Esophagus muscularis mucosa (tissue), 4 donors: Measurements from ENCODE around the gene GRID1. TPM values are rescaled to one million over a fixed set of nuclear protein-coding genes. Genes with fewer than 3 reads are reported as not detected.

Experiments
- DNase-seq: peaks from one replicate; pipeline ENCODE4 v3.0.0-alpha.2; 2017; ENCODE audit errors: extremely low spot score
- H3K27ac ChIP-seq, 4 donors: fragments of 200-600 bp; sonication (generic); replicated peaks in 1 of 4; 1 replicate in 3 of 4; 2 replicates in 1 of 4; pipeline ENCODE4 v1.5.1; 2016 to 2019; ENCODE audit warnings: mild to moderate bottlenecking in 1 of 4
- H3K27me3 ChIP-seq, 4 donors: fragments of 200-600 bp; sonication (generic); one replicate each; pipeline versions ENCODE4 v1.5.1 to v1.6.0; 2016 to 2019
- H3K36me3 ChIP-seq, 4 donors: fragments of 200-600 bp; sonication (generic); one replicate each; pipeline ENCODE4 v1.5.1; 2016 to 2019
- H3K4me1 ChIP-seq, 4 donors: fragments of 200-600 bp; sonication (generic); one replicate each; pipeline ENCODE4 v1.5.1; 2016 to 2019
- H3K4me3 ChIP-seq, 4 donors: fragments of 200-600 bp; sonication (generic); 1 replicate in 2 of 4; 2 replicates in 2 of 4; pipeline ENCODE4 v1.5.1; 2016 to 2019; ENCODE audit warnings: mild to moderate bottlenecking in 4 of 4, moderate library complexity in 1 of 4
- H3K9me3 ChIP-seq, 4 donors: fragments of 200-600 bp; sonication (generic); 1 replicate in 3 of 4; 2 replicates in 1 of 4; pipeline ENCODE4 v1.5.1; 2016 to 2019
- CTCF ChIP-seq, 3 experiments: fragments of 200-600 bp in 2 of 3; fragments of 450-650 bp in 1 of 3; sonication (generic) in 2 of 3; IDR thresholded peaks; one replicate each; pipeline ENCODE4 v1.5.1; 2017 to 2019; ENCODE audit warnings: antibody characterized with exemption in 3 of 3, mild to moderate bottlenecking in 2 of 3, moderate library complexity in 1 of 3
- EP300 ChIP-seq: sonication (generic); formaldehyde crosslinking; IDR thresholded peaks from one replicate; pipeline ENCODE4 v1.6.1; 2017; ENCODE audit warnings: antibody characterized with exemption
- POLR2A ChIP-seq: fragments of 450-650 bp; IDR thresholded peaks from one replicate; pipeline ENCODE4 v1.6.1; 2017; ENCODE audit warnings: antibody characterized with exemption, moderate library complexity, mild to moderate bottlenecking, low read depth
- POLR2AphosphoS5 ChIP-seq, 2 donors: sonication (generic); formaldehyde crosslinking; IDR thresholded peaks; one replicate each; pipeline ENCODE4 v1.6.1; 2017; ENCODE audit warnings: antibody characterized with exemption in 2 of 2
- WGBS: methylation state at CpG from one replicate; pipeline ENCODE4 v1.1.5; 2018; 5-methylcytosine and 5-hydroxymethylcytosine counted together
- intact Hi-C: fragments of 100-400 bp; cut with DNase I; formaldehyde crosslinking; loops from one replicate; pipeline ENCODE4 v1.15.1; 2023
- total RNA-seq, 4 donors: library from RNA; depleted of rRNA; stranded (reverse); fragments of >200 nt; gene quantifications; one replicate each; pipeline versions ENCODE4 v1.1.0 to v1.2.1, GENCODE V29; 2016

Gene GRID1
- total RNA-seq, 4 donors from 2014 or later = under 0.01 to 1.3 (median 1.1) TPM

- Histone ChIP-seq H3K27me3 (peaks cover 0 to 79% (median 6%) of the 10 kb centered on the region in 4 donors), H3K27ac (no peak overlapping the region), H3K9me3 (no peaks in the 10 kb centered on the region), H3K36me3 (no peaks in the 10 kb centered on the region), H3K4me1 (peaks cover 4 to 11% (median 9%) of the 10 kb centered on the region in 4 donors), H3K4me3 (no peak overlapping the region)
- TF ChIP-seq POLR2A = no peak
- TF ChIP-seq POLR2AphosphoS5 (IDR thresholded peaks at IDR 0.05) = no peak
- no peak for TF ChIP-seq CTCF (IDR thresholded peaks at IDR 0.05)
- no peak for TF ChIP-seq EP300
- WGBS = 71% methylated on average over 7 of the region's 7 CpGs
- no peak for DNase-seq
- intact Hi-C loops = no loop called here
Observed at GRCh38 chr10:86373828-86374227, 7.2 kb upstream of the GRID1 start.

- Histone ChIP-seq H3K4me1 (peaks cover 4 to 11% (median 9%) of the 10 kb centered on the region in 4 donors), H3K9me3 (no peaks in the 10 kb centered on the region), H3K27ac (no peak overlapping the region), H3K36me3 (no peaks in the 10 kb centered on the region), H3K4me3 (no peak overlapping the region), H3K27me3 (peaks cover 0 to 79% (median 11%) of the 10 kb centered on the region in 4 donors)
- intact Hi-C loops = no loop called here
- 95% methylated on average over 3 of the region's 3 CpGs for WGBS
- TF ChIP-seq POLR2AphosphoS5 (IDR thresholded peaks at IDR 0.05) (no peak), EP300 (no peak), CTCF (IDR thresholded peaks at IDR 0.05) (no peak), POLR2A (no peak)
- DNase-seq = no peak
Observed at GRCh38 chr10:86373251-86373650, 6.7 kb upstream of the GRID1 start.

- no peak overlapping the region for H3K27ac ChIP-seq
- no peaks in the 10 kb centered on the region for H3K36me3 ChIP-seq
- no peak for TF ChIP-seq POLR2AphosphoS5 (IDR thresholded peaks at IDR 0.05)
- TF ChIP-seq CTCF (IDR thresholded peaks at IDR 0.05) = no peak
- TF ChIP-seq EP300 = no peak
- no peak for TF ChIP-seq POLR2A
- 84% methylated on average over 4 of the region's 5 CpGs for WGBS
- no peaks in the 10 kb centered on the region for H3K9me3 ChIP-seq
- DNase-seq = no peak
- H3K4me3 ChIP-seq = no peak overlapping the region
- intact Hi-C loops = no loop called here
- peaks cover 0 to 79% (median 13%) of the 10 kb centered on the region in 4 donors for H3K27me3 ChIP-seq
- peaks cover 4 to 13% (median 10%) of the 10 kb centered on the region in 4 donors for H3K4me1 ChIP-seq
Observed at GRCh38 chr10:86372784-86373239, 6.2 kb upstream of the GRID1 start.

GRCh38 chr10:86372119-86372783, 5.7 kb upstream of the GRID1 start:
- H3K27me3 ChIP-seq = peaks cover 3 to 79% (median 18%) of the 10 kb centered on the region in 4 donors
- no peak for TF ChIP-seq CTCF (IDR thresholded peaks at IDR 0.05)
- no peak for TF ChIP-seq EP300
- no peak for TF ChIP-seq POLR2A
- no peak for TF ChIP-seq POLR2AphosphoS5 (IDR thresholded peaks at IDR 0.05)
- H3K4me1 ChIP-seq = peaks cover 8 to 14% (median 13%) of the 10 kb centered on the region in 4 donors
- no peak overlapping the region for H3K4me3 ChIP-seq
- DNase-seq = no peak
- intact Hi-C loops = no loop called here
- no peaks in the 10 kb centered on the region for H3K36me3 ChIP-seq
- H3K27ac ChIP-seq = no peak overlapping the region
- WGBS = 53% methylated on average over 6 of the region's 7 CpGs
- H3K9me3 ChIP-seq = no peaks in the 10 kb centered on the region
